CD14-positive monocyte (primary cell): Measurements from ENCODE around the gene CCDC88B. TPM values are rescaled to one million over a fixed set of nuclear protein-coding genes. Genes with fewer than 3 reads are reported as not detected.

Experiments used
- DNase-seq, 3 donors: peaks; one replicate each; pipeline ENCODE4 v3.0.0-alpha.2; 2011 to 2022
- H2AFZ ChIP-seq: 2 replicates; pipeline ENCODE4 v1.6.0; 2012; ENCODE audit warnings: mild to moderate bottlenecking, low read depth, low read length, inconsistent platforms; ENCODE audit not compliant: insufficient read depth, poor library complexity, severe bottlenecking
- H3K27ac ChIP-seq, 2 donors: 1 replicate in 1 of 2; 2 replicates in 1 of 2; pipeline ENCODE4 v1.5.1; 2012 to 2013; ENCODE audit warnings: low read length in 2 of 2, control low read depth in 1 of 2, inconsistent platforms in 1 of 2, low read depth in 1 of 2, mild to moderate bottlenecking in 1 of 2
- H3K27me3 ChIP-seq, 2 donors: one replicate each; pipeline versions ENCODE4 v1.6.0 to v1.6.1; 2011 to 2013; ENCODE audit warnings: low read length in 2 of 2; ENCODE audit not compliant: control insufficient read depth in 2 of 2, insufficient read depth in 2 of 2
- H3K36me3 ChIP-seq, 2 donors: replicated peaks in 1 of 2; 1 replicate in 1 of 2; 2 replicates in 1 of 2; pipeline versions ENCODE4 v1.5.1 to v1.6.1; 2012 to 2013; ENCODE audit warnings: low read length in 2 of 2, control low read depth in 1 of 2, inconsistent platforms in 1 of 2, mild to moderate bottlenecking in 1 of 2; ENCODE audit not compliant: insufficient read depth in 2 of 2, control insufficient read depth in 1 of 2
- H3K4me1 ChIP-seq, 2 donors: 1 replicate in 1 of 2; 2 replicates in 1 of 2; pipeline versions ENCODE4 v1.5.1 to v1.6.1; 2012 to 2013; ENCODE audit warnings: low read length in 2 of 2, control low read depth in 1 of 2, inconsistent platforms in 1 of 2, mild to moderate bottlenecking in 1 of 2, moderate library complexity in 1 of 2; ENCODE audit not compliant: insufficient read depth in 2 of 2, control insufficient read depth in 1 of 2
- H3K4me2 ChIP-seq: replicated peaks from 2 replicates; pipeline ENCODE3; 2012; ENCODE audit warnings: low read length, moderate library complexity, mild to moderate bottlenecking; ENCODE audit not compliant: poor library complexity, severe bottlenecking; ENCODE audit errors: extremely low read depth
- H3K4me3 ChIP-seq, 3 experiments: fragments of 200-600 bp in 1 of 3; sonication (generic) in 1 of 3; replicated peaks in 1 of 3; 1 replicate in 2 of 3; 2 replicates in 1 of 3; pipeline ENCODE4 v1.5.1; 2011 to 2013; ENCODE audit warnings: low read length in 3 of 3, mild to moderate bottlenecking in 3 of 3, control low read depth in 2 of 3, low read depth in 2 of 3, inconsistent platforms in 1 of 3, moderate library complexity in 1 of 3
- H3K79me2 ChIP-seq: 2 replicates; pipeline ENCODE4 v1.6.0; 2012; ENCODE audit warnings: mild to moderate bottlenecking, control low read depth, inconsistent platforms, low read length, moderate library complexity; ENCODE audit not compliant: insufficient read depth
- H3K9ac ChIP-seq: 2 replicates; pipeline ENCODE4 v1.6.0; 2017; ENCODE audit warnings: low read length, mild to moderate bottlenecking; ENCODE audit not compliant: insufficient read depth, poor library complexity, severe bottlenecking
- H3K9me3 ChIP-seq, 2 donors: replicated peaks in 1 of 2; 1 replicate in 1 of 2; 2 replicates in 1 of 2; pipeline versions ENCODE4 v1.5.1 to v1.6.1; 2012 to 2013; ENCODE audit warnings: low read length in 2 of 2, control low read depth in 1 of 2; ENCODE audit not compliant: control insufficient read depth in 1 of 2, insufficient read depth in 1 of 2
- H4K20me1 ChIP-seq: 2 replicates; pipeline ENCODE4 v1.6.0; 2012; ENCODE audit warnings: mild to moderate bottlenecking, low read length, control low read depth, moderate library complexity; ENCODE audit not compliant: insufficient read depth
- H3K27ac Mint-ChIP-seq, 7 donors: one replicate each; pipeline ENCODE4 v1.8.0; 2020; ENCODE audit warnings: mild to moderate bottlenecking in 7 of 7, mixed read lengths in 7 of 7, moderate library complexity in 6 of 7, inconsistent platforms in 2 of 7
- H3K27me3 Mint-ChIP-seq, 3 donors: one replicate each; pipeline ENCODE4 v1.8.0; 2021 to 2022; ENCODE audit warnings: low read depth in 3 of 3, mild to moderate bottlenecking in 3 of 3, mixed read lengths in 3 of 3, moderate library complexity in 3 of 3, inconsistent platforms in 1 of 3
- H3K36me3 Mint-ChIP-seq, 2 donors: one replicate each; pipeline ENCODE4 v1.8.0; 2020; ENCODE audit warnings: mixed read lengths in 2 of 2, inconsistent platforms in 1 of 2, mild to moderate bottlenecking in 1 of 2
- H3K4me1 Mint-ChIP-seq: one replicate; pipeline ENCODE4 v1.8.0; 2020; ENCODE audit warnings: mild to moderate bottlenecking, mixed read lengths
- H3K4me3 Mint-ChIP-seq, 2 donors: one replicate each; pipeline ENCODE4 v1.8.0; 2020; ENCODE audit warnings: mild to moderate bottlenecking in 2 of 2, mixed read lengths in 2 of 2, moderate library complexity in 1 of 2
- H3K9me3 Mint-ChIP-seq, 7 donors: one replicate each; pipeline ENCODE4 v1.8.0; 2020 to 2022; ENCODE audit warnings: mixed read lengths in 7 of 7, mild to moderate bottlenecking in 6 of 7, moderate library complexity in 6 of 7, inconsistent platforms in 2 of 7
- CTCF ChIP-seq: fragments of 200-600 bp; IDR thresholded peaks from one replicate; pipeline ENCODE4 v1.8.0; 2022; ENCODE audit warnings: antibody characterized with exemption, mild to moderate bottlenecking
- WGBS: methylation state at CpG from one replicate; pipeline ENCODE4 v1.1.5; 2013; ENCODE audit warnings: missing lambda C conversion rate; ENCODE audit not compliant: insufficient coverage; 5-methylcytosine and 5-hydroxymethylcytosine counted together
- intact Hi-C, 2 donors: fragments of 100-400 bp; cut with micrococcal nuclease; formaldehyde crosslinking; loops; one replicate each; pipeline versions ENCODE4 v1.15.0 to v1.15.1; 2023
- polyA minus RNA-seq: library from RNA; depleted of rRNA, polyadenylated mRNA; stranded (reverse); fragments of >200 nt; gene quantifications from 2 replicates; pipeline ENCODE4 v1.2.3, GENCODE V29; 2012
- polyA plus RNA-seq, 3 donors: library from polyadenylated mRNA; depleted of rRNA in 1 of 3; unstranded in 2 of 3; stranded (reverse) in 1 of 3; fragments of 300-500 nt in 2 of 3; fragments of >200 nt in 1 of 3; fragmentation: Illumina TruSeq in 2 of 3; gene quantifications; 1 replicate in 2 of 3; 2 replicates in 1 of 3; pipeline ENCODE4 v1.2.3, GENCODE V29; 2012 to 2021
- total RNA-seq, 12 experiments: library from RNA in 1 of 12; stranded (reverse) in 1 of 12; fragments of 120-200 nt in 1 of 12; gene quantifications; one replicate each; pipeline ENCODE4 v1.2.4 and lab custom pipeline; 2013 to 2026; ENCODE audit warnings: mixed read lengths in 6 of 12, inconsistent platforms in 1 of 12

The CCDC88B gene, protein sequence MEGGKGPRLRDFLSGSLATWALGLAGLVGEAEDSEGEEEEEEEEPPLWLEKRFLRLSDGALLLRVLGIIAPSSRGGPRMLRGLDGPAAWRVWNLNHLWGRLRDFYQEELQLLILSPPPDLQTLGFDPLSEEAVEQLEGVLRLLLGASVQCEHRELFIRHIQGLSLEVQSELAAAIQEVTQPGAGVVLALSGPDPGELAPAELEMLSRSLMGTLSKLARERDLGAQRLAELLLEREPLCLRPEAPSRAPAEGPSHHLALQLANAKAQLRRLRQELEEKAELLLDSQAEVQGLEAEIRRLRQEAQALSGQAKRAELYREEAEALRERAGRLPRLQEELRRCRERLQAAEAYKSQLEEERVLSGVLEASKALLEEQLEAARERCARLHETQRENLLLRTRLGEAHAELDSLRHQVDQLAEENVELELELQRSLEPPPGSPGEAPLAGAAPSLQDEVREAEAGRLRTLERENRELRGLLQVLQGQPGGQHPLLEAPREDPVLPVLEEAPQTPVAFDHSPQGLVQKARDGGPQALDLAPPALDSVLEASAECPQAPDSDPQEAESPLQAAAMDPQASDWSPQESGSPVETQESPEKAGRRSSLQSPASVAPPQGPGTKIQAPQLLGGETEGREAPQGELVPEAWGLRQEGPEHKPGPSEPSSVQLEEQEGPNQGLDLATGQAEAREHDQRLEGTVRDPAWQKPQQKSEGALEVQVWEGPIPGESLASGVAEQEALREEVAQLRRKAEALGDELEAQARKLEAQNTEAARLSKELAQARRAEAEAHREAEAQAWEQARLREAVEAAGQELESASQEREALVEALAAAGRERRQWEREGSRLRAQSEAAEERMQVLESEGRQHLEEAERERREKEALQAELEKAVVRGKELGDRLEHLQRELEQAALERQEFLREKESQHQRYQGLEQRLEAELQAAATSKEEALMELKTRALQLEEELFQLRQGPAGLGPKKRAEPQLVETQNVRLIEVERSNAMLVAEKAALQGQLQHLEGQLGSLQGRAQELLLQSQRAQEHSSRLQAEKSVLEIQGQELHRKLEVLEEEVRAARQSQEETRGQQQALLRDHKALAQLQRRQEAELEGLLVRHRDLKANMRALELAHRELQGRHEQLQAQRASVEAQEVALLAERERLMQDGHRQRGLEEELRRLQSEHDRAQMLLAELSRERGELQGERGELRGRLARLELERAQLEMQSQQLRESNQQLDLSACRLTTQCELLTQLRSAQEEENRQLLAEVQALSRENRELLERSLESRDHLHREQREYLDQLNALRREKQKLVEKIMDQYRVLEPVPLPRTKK (N-terminal part only)
- 153 TPM for total RNA-seq (2013)
- 100 to 1,000 TPM in 1 of 3 donors, 10 to 100 TPM in 1, 1 to 10 TPM in 1; 8.2 to 215 (median 18.9) TPM for polyA plus RNA-seq
- polyA minus RNA-seq, result 83.3 and 125 TPM in 2 replicates
- 28.0 to 215 (median 179) reads per million in 11 experiments for total RNA-seq (lab: John Stamatoyannopoulos, UW)

DNA sequence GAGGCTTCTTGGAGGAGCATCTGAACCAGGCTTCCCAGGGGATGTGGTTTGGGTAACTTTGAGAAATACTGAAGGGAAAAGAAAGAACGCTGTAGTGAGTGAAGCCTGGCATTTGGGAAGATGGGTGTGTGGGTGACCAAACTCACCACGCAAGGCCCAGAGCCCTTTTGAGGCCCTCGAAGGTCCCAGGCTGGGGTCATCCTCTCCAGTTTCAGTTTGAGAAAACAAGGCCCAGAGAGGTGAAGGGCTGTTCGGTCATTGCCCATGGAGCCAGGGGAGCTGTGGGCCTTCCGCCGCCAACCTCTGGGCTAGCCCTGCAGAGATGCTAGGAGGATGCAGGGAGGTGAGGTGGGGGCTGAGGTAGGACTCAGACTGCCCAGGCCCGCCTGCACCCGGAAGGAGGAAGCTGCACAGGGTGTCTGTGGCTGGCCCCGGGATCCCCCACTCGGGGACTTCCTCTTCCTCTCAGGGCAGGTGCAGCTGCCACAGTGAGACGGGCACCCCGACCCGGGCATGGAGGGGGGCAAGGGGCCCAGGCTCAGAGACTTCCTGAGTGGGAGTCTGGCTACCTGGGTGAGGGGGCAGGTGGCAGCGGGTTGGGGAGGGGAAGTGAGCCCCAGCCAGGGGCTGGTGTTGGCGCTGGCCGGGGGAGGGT is at the start of gene CCDC88B:
TSS of gene CCDC88B (plus strand) at position 451 of the 655 bp plus-strand sequence. CDS start at position 514, 63 bp downstream.
- H3K4me2 ChIP-seq, result peak within 1 kb of the TSS; percentile 87
- peak within 1 kb of the TSS; percentile 79 to 90 for H3K27ac ChIP-seq
- H3K27ac Mint-ChIP-seq, result peak within 1 kb of the TSS; percentile 81 to 98 (median 94)
- H3K4me1 Mint-ChIP-seq, result peaks cover 44% of the 10 kb centered on the region
- no peaks in the 10 kb centered on the region for H3K9me3 ChIP-seq
- no peaks in the 10 kb centered on the region for H3K27me3 ChIP-seq
- H3K4me3 ChIP-seq, result peak within 1 kb of the TSS; percentile 67 to 93 (median 79)
- H3K4me3 Mint-ChIP-seq, result peak within 1 kb of the TSS; percentile 85 to 90
- peaks cover 43% of the 10 kb centered on the region for H3K79me2 ChIP-seq
- H2AFZ ChIP-seq, result peak within 1 kb of the TSS; percentile 68
- peaks cover 42 to 54% of the 10 kb centered on the region in 2 donors for H3K4me1 ChIP-seq
- 8% methylated on average over 13 of the region's 16 CpGs for WGBS
- H3K9ac ChIP-seq, result peak within 1 kb of the TSS; percentile 82
- DNase-seq, result peak; percentile 79 to 93 (median 88)
- intact Hi-C loops, result loop anchor here in 1 of 2 donors (5.0 kb wide), 1 partner anchor 33 kb away; the partner anchor contains the start of gene ESRRA
- H3K36me3 Mint-ChIP-seq, result peaks cover 23 to 35% of the 10 kb centered on the region in 2 donors
- H3K9me3 Mint-ChIP-seq, result no peaks in the 10 kb centered on the region
- H4K20me1 ChIP-seq, result peaks cover 44% of the 10 kb centered on the region
- peaks cover 19 to 20% of the 10 kb centered on the region in 2 donors for H3K36me3 ChIP-seq
- no peaks in the 10 kb centered on the region for H3K27me3 Mint-ChIP-seq
- no peak for TF ChIP-seq CTCF
